Caco-2 (cell line): Measurements from ENCODE around the gene ST6GALNAC6. TPM values are rescaled to one million over a fixed set of nuclear protein-coding genes. Genes with fewer than 3 reads are reported as not detected.

Source experiments
- BruUV-seq: library from RNA; stranded (reverse); fragments of 400-500 nt; replicated peaks from 2 replicates; lab custom pipeline; 2021; lab: Mats Ljungman, UMichigan
- CTCF ChIA-PET: fragments of 300-600 bp; sonication (Branson Sonifier 250); formaldehyde crosslinking; loops from one replicate; lab custom pipeline; 2022; ENCODE audit warnings: antibody characterized with exemption; lab: Charles Lee
- POLR2A ChIA-PET: fragments of 300-600 bp; sonication (Branson Sonifier 250); formaldehyde crosslinking; loops from one replicate; lab custom pipeline; 2022; ENCODE audit warnings: antibody characterized with exemption; lab: Charles Lee
- DNase-seq, 2 experiments: peaks; one replicate each; pipeline versions ENCODE4 v3.0.0 to v3.0.0-alpha.2; 2020 to 2022
- H3K27me3 ChIP-seq: replicated peaks from 2 replicates; pipeline ENCODE4 v1.6.0; 2011; ENCODE audit warnings: low read length; ENCODE audit not compliant: control insufficient read depth, insufficient read depth
- H3K36me3 ChIP-seq: 2 replicates; pipeline ENCODE4 v1.5.1; 2011; ENCODE audit warnings: low read length; ENCODE audit not compliant: control insufficient read depth, insufficient read depth
- H3K4me1 ChIP-seq: fragments of 250-450 bp; sonication (Bioruptor Pico); 2 replicates; pipeline ENCODE4 v1.5.1; 2020; ENCODE audit warnings: mild to moderate bottlenecking
- H3K4me3 ChIP-seq: 2 replicates; pipeline ENCODE4 v1.5.1; 2011; ENCODE audit warnings: low read depth, mild to moderate bottlenecking, control low read depth, low read length
- H3K9me3 ChIP-seq: fragments of 250-450 bp; sonication (Bioruptor Pico); 2 replicates; pipeline ENCODE4 v1.5.1; 2020; ENCODE audit warnings: mild to moderate bottlenecking, moderate library complexity
- H3K27ac Mint-ChIP-seq: one replicate; pipeline ENCODE4 v1.8.0; 2022; ENCODE audit warnings: mixed read lengths; ENCODE audit not compliant: unreplicated experiment
- H3K27me3 Mint-ChIP-seq: one replicate; pipeline ENCODE4 v1.8.0; 2022; ENCODE audit warnings: mixed read lengths; ENCODE audit not compliant: insufficient read depth, unreplicated experiment
- H3K36me3 Mint-ChIP-seq: one replicate; pipeline ENCODE4 v1.8.0; 2022; ENCODE audit warnings: mild to moderate bottlenecking, mixed read lengths; ENCODE audit not compliant: insufficient read depth, unreplicated experiment
- H3K4me1 Mint-ChIP-seq: one replicate; pipeline ENCODE4 v1.8.0; 2022; ENCODE audit warnings: low read depth, mixed read lengths; ENCODE audit not compliant: unreplicated experiment
- H3K4me3 Mint-ChIP-seq: one replicate; pipeline ENCODE4 v1.8.0; 2022; ENCODE audit warnings: mild to moderate bottlenecking, moderate library complexity, mixed read lengths; ENCODE audit not compliant: unreplicated experiment
- H3K9me3 Mint-ChIP-seq: one replicate; pipeline ENCODE4 v1.8.0; 2022; ENCODE audit warnings: mixed read lengths; ENCODE audit not compliant: unreplicated experiment
- intact Hi-C: fragments of 100-400 bp; cut with micrococcal nuclease; formaldehyde crosslinking; loops from one replicate; pipeline ENCODE4 v1.10.0; 2022; ENCODE audit not compliant: unreplicated experiment
- total RNA-seq: library from RNA; stranded (reverse); gene quantifications from 2 replicates; pipeline ENCODE4 v1.2.3, GENCODE V29; 2022
- TF ChIP-seq, protein P1 (sequence below), 2 experiments: fragments of 200-600 bp in 1 of 2; IDR thresholded peaks; 1 replicate in 1 of 2; 2 replicates in 1 of 2; pipeline versions ENCODE4 v1.5.1 to v1.8.0; 2011 to 2022; ENCODE audit warnings: antibody characterized with exemption in 1 of 2, control low read depth in 1 of 2, inconsistent platforms in 1 of 2, low read depth in 1 of 2, low read length in 1 of 2, mild to moderate bottlenecking in 1 of 2, moderate library complexity in 1 of 2; ENCODE audit not compliant: insufficient read depth in 1 of 2, severe bottlenecking in 1 of 2, unreplicated experiment in 1 of 2

The ST6GALNAC6 gene
- total RNA-seq, 1 experiment from 2014 or later: 20.7 TPM

DNA sequence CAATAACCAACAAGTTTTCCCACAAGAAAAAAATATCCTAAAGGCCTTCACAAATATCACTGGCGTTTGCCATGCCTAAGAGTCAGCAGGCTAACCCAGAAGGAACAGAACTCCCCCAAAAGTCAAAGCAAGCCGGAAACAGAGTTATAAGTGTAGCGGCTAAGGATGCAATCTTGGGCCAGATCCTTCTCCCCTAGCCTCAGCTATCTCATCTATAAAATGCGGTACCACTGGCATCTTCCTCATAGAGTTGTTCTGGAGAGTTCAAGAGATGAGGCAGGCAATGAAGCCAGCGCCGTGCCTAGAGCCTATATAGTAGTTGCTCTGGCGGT is 37.6 kb upstream of the ST6GALNAC6 start:
- Mint-ChIP-seq H3K36me3 (peaks cover 76% of the 10 kb centered on the region), H3K9me3 (no peaks in the 10 kb centered on the region), H3K4me1 (peaks cover 15% of the 10 kb centered on the region), H3K4me3 (peak overlapping the region; percentile 82), H3K27me3 (no peaks in the 10 kb centered on the region), H3K27ac (peak overlapping the region; percentile 88)
- no peaks in the 10 kb centered on the region for H3K9me3 ChIP-seq
- BruUV-seq: no TSS peak
- no peaks in the 10 kb centered on the region for H3K27me3 ChIP-seq
- intact Hi-C loops: no loop called here
- 0 out of 2 replicates have a peak, but pooled peaks cover 4% of the 10 kb centered on the region for H3K4me1 ChIP-seq
- TF ChIP-seq, protein P1, sequence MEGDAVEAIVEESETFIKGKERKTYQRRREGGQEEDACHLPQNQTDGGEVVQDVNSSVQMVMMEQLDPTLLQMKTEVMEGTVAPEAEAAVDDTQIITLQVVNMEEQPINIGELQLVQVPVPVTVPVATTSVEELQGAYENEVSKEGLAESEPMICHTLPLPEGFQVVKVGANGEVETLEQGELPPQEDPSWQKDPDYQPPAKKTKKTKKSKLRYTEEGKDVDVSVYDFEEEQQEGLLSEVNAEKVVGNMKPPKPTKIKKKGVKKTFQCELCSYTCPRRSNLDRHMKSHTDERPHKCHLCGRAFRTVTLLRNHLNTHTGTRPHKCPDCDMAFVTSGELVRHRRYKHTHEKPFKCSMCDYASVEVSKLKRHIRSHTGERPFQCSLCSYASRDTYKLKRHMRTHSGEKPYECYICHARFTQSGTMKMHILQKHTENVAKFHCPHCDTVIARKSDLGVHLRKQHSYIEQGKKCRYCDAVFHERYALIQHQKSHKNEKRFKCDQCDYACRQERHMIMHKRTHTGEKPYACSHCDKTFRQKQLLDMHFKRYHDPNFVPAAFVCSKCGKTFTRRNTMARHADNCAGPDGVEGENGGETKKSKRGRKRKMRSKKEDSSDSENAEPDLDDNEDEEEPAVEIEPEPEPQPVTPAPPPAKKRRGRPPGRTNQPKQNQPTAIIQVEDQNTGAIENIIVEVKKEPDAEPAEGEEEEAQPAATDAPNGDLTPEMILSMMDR (IDR thresholded peaks at IDR 0.05; ENCODE audit: insufficient read depth in 1 of 2, low read depth in 1 of 2, low read length in 1 of 2, severe bottlenecking in 1 of 2, unreplicated experiment in 1 of 2): no peak
- no peak for DNase-seq
- peak overlapping the region; percentile 78 for H3K4me3 ChIP-seq
- ChIA-PET CTCF (no interaction called here), POLR2A (interaction anchor here (0.6 kb wide), 1 partner anchor 348 kb away, joined by 3 read pairs; no protein-coding TSS in a partner anchor)
- H3K36me3 ChIP-seq: peaks cover under 1% of the 10 kb centered on the region; the same call in 1 of the 2 replicates

DNA sequence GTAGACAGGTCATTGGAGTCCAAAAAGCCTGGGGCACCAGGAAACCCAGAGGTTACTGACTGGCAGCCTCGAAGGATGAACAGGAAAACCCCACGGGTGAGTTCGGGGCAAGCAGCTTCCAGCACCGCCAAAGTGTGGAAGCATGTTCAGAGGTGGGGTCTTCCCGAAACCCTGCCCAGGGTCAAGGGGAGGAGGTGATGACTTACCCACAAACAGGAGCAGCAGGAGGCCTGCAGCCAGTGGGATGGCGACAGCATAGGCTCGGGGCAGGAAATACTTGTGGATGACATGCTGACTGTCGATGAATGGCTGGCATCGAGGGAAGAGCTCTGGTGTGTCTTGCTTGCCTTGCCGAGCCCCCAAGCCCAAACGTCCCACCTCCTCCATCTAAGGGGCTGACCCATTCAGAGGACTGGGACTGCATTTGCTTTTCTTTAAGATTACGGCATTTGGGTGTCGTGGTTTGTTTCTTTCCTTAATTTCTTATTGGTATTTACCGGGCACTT is 37.0 kb upstream of the ST6GALNAC6 start:
- CTCF ChIA-PET: no interaction called here
- no TSS peak for BruUV-seq

DNA sequence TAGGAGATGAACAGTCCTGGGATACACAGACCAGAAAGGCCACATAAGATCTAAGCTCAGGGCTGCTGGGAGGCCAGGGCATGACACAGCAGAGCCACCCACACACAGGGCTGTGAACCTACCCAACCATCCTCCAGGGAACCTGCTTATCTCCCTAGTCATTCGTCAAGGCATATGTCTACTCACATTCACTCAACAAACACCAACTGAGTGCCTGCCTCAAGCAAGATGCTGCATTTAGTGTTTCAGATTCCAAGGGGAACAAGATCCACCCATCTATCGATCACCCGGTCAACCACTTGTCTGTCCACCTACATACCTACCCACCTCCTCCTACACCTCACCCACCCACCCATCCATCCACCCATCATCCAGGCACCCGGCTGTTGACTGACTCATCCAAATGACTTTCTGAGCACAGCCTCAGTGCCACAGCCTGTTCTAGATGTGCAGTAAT is 36.4 kb upstream of the ST6GALNAC6 start:
- Histone ChIP-seq H3K9me3 (no peaks in the 10 kb centered on the region), H3K4me1 (peaks cover 16% of the 10 kb centered on the region), H3K36me3 (no peaks in the 10 kb centered on the region), H3K27me3 (no peaks in the 10 kb centered on the region), H3K4me3 (no peak overlapping the region)
- ChIA-PET POLR2A (no interaction called here), CTCF (no interaction called here)
- BruUV-seq: no TSS peak
- H3K27me3 Mint-ChIP-seq: no peaks in the 10 kb centered on the region
- H3K36me3 Mint-ChIP-seq: peaks cover 81% of the 10 kb centered on the region
- intact Hi-C loops: no loop called here
- H3K9me3 Mint-ChIP-seq: no peaks in the 10 kb centered on the region
- TF ChIP-seq, protein P1 (IDR thresholded peaks at IDR 0.05; ENCODE audit: insufficient read depth in 1 of 2, low read depth in 1 of 2, low read length in 1 of 2, severe bottlenecking in 1 of 2, unreplicated experiment in 1 of 2): no peak
- peak overlapping the region; percentile 82 for H3K4me3 Mint-ChIP-seq
- H3K4me1 Mint-ChIP-seq: peaks cover 15% of the 10 kb centered on the region
- peak overlapping the region; percentile 88 for H3K27ac Mint-ChIP-seq
- DNase-seq: no peak

More for the DNA sequence above, 37.0 kb upstream of the ST6GALNAC6 start:
- H3K27ac Mint-ChIP-seq: peak overlapping the region; percentile 88
- H3K36me3 ChIP-seq: no peaks in the 10 kb centered on the region
- no peaks in the 10 kb centered on the region for H3K27me3 ChIP-seq
- peak overlapping the region; percentile 78; the same call in 1 of the 2 replicates for H3K4me3 ChIP-seq
- H3K9me3 ChIP-seq: no peaks in the 10 kb centered on the region
- H3K4me3 Mint-ChIP-seq: peak overlapping the region; percentile 82
- H3K27me3 Mint-ChIP-seq: no peaks in the 10 kb centered on the region
- no peak for DNase-seq
- intact Hi-C loops: no loop called here
- H3K4me1 Mint-ChIP-seq: peaks cover 15% of the 10 kb centered on the region
- H3K4me1 ChIP-seq: peaks cover 10% of the 10 kb centered on the region
- no peaks in the 10 kb centered on the region for H3K9me3 Mint-ChIP-seq
- POLR2A ChIA-PET: interaction anchor here (0.6 kb wide), 1 partner anchor 348 kb away, joined by 3 read pairs; no protein-coding TSS in a partner anchor
- TF ChIP-seq, protein P1 (IDR thresholded peaks at IDR 0.05; ENCODE audit: insufficient read depth in 1 of 2, low read depth in 1 of 2, low read length in 1 of 2, severe bottlenecking in 1 of 2, unreplicated experiment in 1 of 2): no peak
- H3K36me3 Mint-ChIP-seq: peaks cover 78% of the 10 kb centered on the region
